ENCODE results near the gene NDEL1.

DNA sequence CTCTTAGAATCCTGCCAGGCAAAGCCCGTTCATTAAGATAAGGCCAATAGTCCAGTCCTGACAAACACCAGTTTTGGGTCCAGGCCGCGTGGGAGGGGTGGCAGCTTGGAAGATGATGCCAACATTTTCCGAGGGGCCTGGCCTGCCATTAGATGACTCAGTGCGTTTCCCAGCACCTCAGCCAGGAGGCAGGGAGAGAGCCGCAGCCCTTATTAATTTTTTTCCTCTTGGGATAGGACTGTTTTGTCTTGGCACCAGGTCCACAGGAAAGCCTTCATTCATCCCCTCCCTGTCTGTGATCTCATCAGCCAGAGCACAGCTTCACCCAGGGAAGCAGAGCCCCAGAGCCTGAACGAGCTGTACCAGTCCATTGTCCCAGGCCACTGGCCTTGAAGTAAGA lies 4.7 kb upstream of the NDEL1 start:
- TF ChIP-seq ZNF274 (IDR thresholded peaks at IDR 0.05; ENCODE audit: low read depth, low read length): no peak
- no peak for TF ChIP-seq SUZ12 (IDR thresholded peaks at IDR 0.05; ENCODE audit: extremely low read depth, insufficient read depth, insufficient read length)
- no peak for TF ChIP-seq YY1 (IDR thresholded peaks at IDR 0.05; ENCODE audit: insufficient read depth, insufficient read length)

Measured in NT2/D1 (cell line).